Neuron (in vitro differentiated cells): Measurements from ENCODE around the gene RPRD2.

Experiments
- H2AFZ ChIP-seq: one replicate; pipeline ENCODE4 v1.6.1; 2013; ENCODE audit warnings: low read depth, mild to moderate bottlenecking, inconsistent platforms, low read length, moderate library complexity
- H3K27me3 ChIP-seq: one replicate; pipeline ENCODE4 v1.6.1; 2013; ENCODE audit warnings: low read length; ENCODE audit not compliant: insufficient read depth
- H3K36me3 ChIP-seq: one replicate; pipeline ENCODE4 v1.6.1; 2013; ENCODE audit warnings: low read length; ENCODE audit not compliant: insufficient read depth
- H3K4me1 ChIP-seq: one replicate; pipeline ENCODE4 v1.6.1; 2013; ENCODE audit warnings: low read length; ENCODE audit not compliant: insufficient read depth
- H3K4me3 ChIP-seq: 2 replicates; pipeline ENCODE4 v1.5.1; 2013; ENCODE audit warnings: mild to moderate bottlenecking, low read length, moderate library complexity
- H3K9me3 ChIP-seq: one replicate; pipeline ENCODE4 v1.6.1; 2013; ENCODE audit warnings: low read length

RPRD2 gene

DNA sequence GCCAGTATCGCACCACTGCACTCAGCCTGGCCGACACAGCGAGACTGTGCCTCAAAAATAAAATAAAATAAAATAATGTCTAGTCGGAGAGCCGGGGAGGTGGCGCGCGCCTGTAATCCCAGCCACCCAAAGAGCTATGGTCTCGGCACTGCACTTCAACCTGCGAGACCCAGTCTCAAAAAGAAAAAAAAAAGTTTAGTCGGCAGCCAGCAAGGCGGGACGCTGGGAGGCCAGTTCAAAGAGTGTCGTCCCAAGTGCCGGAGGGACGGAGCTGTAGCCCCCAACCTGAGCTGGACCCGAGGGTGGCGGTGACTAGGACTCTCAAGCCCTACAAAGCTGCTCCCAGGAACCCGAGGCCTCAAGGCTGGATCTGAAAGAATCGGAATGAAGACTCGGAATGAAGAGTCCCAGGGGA, 151.0 kb downstream of the RPRD2 start:
- no peaks in the 10 kb centered on the region for H3K27me3 ChIP-seq
- peak overlapping the region; percentile 60 for H3K4me3 ChIP-seq
- peaks cover 8% of the 10 kb centered on the region for H3K4me1 ChIP-seq
- H2AFZ ChIP-seq: peak overlapping the region; percentile 63
- H3K36me3 ChIP-seq: no peaks in the 10 kb centered on the region
- H3K9me3 ChIP-seq: no peaks in the 10 kb centered on the region

DNA sequence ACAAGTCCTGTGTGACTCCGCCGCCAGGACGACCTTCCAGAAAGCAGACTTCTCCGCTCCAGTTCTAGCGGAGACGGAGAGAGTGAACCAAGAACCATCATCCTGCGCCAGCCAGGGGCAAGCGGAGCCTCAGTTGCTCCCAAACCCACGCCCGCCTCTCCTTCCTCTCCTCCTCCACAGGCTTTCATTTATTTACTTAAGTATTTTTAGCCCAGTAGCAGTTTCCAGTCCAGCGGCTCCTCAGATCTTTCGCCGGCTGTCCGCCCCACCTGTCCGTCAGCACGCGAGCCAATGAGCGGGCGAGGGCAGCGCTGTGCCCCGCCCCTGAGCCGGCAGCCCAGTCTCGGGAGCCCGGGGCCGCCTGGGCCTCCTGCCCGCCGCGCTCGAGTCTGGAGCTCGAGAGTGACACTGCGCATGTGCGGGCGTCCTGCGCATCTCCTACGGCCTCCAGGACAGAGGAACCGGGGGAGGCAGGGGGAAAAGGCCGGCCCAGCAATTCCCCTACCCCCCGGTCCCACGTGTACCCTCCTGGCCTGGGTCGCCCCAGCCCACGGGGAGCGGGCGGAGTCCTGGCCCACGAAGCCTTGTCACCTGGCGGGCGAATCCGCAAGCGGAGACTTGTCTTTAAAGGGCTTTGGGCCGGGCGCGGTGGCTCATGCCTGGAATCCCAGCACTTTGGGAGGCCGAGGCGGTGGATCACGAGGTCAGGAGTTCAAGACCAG, 151.5 kb downstream of the RPRD2 start, which contains the start of gene FALEC:
FALEC (plus strand) TSS at position 425 of the 722 bp plus-strand sequence.
- H3K36me3 ChIP-seq: no peaks in the 10 kb centered on the region
- H3K27me3 ChIP-seq: no peaks in the 10 kb centered on the region
- H3K4me1 ChIP-seq: peaks cover 8% of the 10 kb centered on the region
- no peaks in the 10 kb centered on the region for H3K9me3 ChIP-seq
- peak within 1 kb of the TSS; percentile 60 for H3K4me3 ChIP-seq
- H2AFZ ChIP-seq: peak within 1 kb of the TSS; percentile 63

DNA sequence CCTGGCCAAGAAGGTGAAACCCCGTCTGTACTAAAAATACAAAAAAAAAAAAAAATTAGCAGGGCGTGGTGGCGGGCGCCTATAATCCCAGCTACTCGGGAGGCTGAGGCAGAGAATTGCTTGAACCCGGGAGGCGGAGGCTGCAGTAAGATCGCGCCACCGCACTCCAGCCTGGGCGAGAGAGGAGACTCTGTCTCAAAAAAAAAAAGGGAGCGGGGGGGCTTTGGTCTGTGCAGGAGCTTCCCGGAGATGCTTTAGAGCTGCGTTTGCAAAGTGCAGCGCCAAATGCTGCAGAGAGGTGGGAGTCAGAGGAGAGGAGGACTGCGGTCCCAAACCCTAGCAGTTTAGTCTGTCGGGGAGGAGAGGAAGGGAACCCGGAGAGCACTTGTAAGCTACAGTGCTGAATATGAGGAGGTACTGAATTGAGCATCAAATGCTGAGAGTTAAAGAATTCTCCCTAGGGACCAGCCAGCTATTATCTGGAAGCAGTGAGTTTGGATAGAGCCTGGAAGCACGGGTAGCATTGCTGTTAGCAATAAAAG, 152.2 kb downstream of the RPRD2 start:
- H3K4me3 ChIP-seq: peak overlapping the region; percentile 60

DNA sequence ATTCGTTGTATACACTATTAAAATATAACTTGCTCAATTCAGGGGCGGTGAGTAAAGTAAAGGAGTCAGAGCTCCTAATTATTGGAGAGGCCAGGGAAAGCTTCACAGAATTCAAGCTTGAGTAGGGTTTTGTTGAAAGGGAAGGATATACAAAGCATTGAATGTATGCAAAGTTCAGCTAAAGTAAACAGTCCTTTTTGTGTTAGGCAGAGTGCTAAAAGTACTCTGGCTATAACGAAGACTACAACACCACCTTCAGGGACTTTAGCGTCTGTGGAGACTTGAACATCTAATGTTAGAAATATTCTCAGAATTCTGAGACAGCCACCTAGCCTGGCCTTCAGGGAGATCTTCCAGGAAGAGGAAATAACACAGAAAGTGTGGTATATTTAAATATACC, 152.7 kb downstream of the RPRD2 start:
- no peaks in the 10 kb centered on the region for H3K36me3 ChIP-seq
- no peaks in the 10 kb centered on the region for H3K27me3 ChIP-seq
- H3K4me3 ChIP-seq: peak overlapping the region; percentile 60
- H3K4me1 ChIP-seq: peaks cover 8% of the 10 kb centered on the region
- peak overlapping the region; percentile 63 for H2AFZ ChIP-seq
- H3K9me3 ChIP-seq: no peaks in the 10 kb centered on the region

More for the DNA sequence above, 152.2 kb downstream of the RPRD2 start:
- peak overlapping the region; percentile 63 for H2AFZ ChIP-seq
- no peaks in the 10 kb centered on the region for H3K27me3 ChIP-seq
- no peaks in the 10 kb centered on the region for H3K9me3 ChIP-seq
- no peaks in the 10 kb centered on the region for H3K36me3 ChIP-seq
- peaks cover 8% of the 10 kb centered on the region for H3K4me1 ChIP-seq

DNA sequence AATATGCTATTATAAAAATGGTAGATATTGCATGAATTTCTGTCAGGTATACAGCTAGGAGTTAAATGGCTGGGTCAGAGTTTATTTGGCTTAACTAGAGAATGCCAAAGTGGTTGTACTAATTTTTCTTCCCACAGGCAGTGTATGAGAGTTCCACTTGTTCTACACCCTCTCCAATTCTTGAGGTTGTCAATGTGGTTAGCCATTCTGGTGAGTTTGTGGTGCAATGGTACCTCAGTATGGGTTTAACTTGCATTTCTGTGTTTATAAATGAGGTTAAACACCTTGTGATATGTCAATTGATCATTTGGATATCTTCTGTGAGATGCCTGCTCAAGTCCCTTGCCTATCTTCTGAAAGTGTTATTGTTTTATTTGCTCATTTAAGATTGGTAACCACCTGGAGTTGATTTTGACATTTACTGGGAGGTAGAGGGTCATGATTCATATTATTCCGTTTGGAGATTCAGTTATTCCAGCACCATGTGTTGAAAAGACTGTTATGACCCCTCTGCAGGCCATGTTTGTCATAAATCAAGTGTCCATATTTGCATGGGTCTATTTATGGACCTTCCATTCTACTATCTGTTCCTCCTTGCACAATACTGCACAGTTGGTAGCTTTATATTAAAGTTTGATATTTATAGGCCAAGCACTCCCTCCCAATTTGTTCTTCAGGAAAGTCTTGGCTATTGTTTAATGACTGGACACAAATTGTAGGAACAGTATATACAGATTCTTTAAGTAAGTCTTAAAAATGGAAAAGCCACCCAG, 157.4 kb downstream of the RPRD2 start:
- no peaks in the 10 kb centered on the region for H3K27me3 ChIP-seq
- H3K9me3 ChIP-seq: no peaks in the 10 kb centered on the region
- peaks cover 3% of the 10 kb centered on the region for H3K4me1 ChIP-seq
- no peak overlapping the region for H2AFZ ChIP-seq
- no peaks in the 10 kb centered on the region for H3K36me3 ChIP-seq
- H3K4me3 ChIP-seq: no peak overlapping the region

DNA sequence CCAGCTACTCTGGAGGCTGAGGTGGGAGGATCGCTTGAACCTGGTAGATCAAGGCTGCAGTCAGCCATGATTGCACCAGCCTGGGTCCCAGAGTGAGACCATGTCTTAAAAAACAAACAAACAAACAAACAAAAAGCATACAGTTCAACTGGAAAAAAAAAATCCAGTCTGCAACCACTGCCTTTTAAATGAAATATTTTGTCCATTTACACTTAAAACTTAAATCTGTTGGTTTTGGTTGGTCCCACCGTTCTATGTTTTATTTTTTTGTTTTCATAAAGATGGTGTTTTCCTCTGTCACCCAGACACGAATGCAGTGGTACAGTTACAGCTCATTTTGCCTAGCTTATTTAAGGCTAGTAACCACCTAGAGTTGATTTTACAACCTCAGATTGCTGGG, 161.4 kb downstream of the RPRD2 start:
- no peak overlapping the region for H2AFZ ChIP-seq
- no peaks in the 10 kb centered on the region for H3K4me1 ChIP-seq
- no peak overlapping the region for H3K4me3 ChIP-seq
- no peaks in the 10 kb centered on the region for H3K27me3 ChIP-seq
- H3K9me3 ChIP-seq: no peaks in the 10 kb centered on the region
- no peaks in the 10 kb centered on the region for H3K36me3 ChIP-seq
